Measurements from ENCODE around the gene MATCAP1. TPM values are rescaled to one million over a fixed set of nuclear protein-coding genes. Genes with fewer than 3 reads are reported as not detected.

Gene MATCAP1
- total RNA-seq, 2 donors from 2014 or later, result 13.7 to 28.4 TPM

DNA sequence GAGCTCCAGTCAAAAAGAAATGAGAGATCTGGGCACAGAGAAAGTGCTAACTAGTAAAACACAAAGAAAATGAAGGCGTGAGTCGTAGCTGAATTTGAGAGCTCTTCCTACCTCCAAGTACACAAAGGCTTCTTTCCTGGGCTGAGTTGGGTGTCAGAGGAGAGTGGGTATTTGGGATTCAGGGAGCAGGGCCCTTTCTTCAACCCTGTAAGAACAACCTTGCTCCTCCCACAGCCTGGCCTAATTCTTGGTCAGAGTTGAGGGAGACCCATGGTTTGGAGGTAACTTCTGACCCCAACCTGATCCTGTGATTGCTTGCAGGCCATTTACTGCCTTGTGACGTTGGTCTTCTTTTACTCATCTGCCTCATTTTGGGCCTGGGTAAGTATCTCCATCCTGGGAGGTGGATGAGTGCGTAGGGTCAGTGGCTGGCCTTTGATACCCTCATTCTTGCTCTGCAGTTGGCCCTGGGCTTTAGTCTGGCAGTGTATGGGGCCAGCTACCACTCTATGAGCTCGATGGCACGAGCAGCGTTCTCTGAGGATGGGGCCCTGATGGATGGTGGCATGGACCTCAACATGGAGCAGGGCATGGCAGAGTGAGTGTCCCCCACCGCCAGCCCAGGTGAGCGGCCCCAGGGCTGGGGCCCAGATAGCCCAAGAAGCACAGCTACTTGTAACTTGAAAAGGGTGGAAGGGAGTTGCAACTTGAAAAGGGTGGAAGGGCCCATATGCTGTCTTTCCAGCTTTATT lies 44.4 kb upstream of the MATCAP1 start:
- DNase-seq (ENCODE audit: low spot score) (no peak), ATAC-seq (ENCODE audit: insufficient number of reproducible peaks, low FRiP score, low read depth) (no peak)
- H3K36me3 ChIP-seq, result peaks cover 33% of the 10 kb centered on the region
- peak overlapping the region; percentile 84 for H3K4me3 ChIP-seq
- TF ChIP-seq, protein P1, sequence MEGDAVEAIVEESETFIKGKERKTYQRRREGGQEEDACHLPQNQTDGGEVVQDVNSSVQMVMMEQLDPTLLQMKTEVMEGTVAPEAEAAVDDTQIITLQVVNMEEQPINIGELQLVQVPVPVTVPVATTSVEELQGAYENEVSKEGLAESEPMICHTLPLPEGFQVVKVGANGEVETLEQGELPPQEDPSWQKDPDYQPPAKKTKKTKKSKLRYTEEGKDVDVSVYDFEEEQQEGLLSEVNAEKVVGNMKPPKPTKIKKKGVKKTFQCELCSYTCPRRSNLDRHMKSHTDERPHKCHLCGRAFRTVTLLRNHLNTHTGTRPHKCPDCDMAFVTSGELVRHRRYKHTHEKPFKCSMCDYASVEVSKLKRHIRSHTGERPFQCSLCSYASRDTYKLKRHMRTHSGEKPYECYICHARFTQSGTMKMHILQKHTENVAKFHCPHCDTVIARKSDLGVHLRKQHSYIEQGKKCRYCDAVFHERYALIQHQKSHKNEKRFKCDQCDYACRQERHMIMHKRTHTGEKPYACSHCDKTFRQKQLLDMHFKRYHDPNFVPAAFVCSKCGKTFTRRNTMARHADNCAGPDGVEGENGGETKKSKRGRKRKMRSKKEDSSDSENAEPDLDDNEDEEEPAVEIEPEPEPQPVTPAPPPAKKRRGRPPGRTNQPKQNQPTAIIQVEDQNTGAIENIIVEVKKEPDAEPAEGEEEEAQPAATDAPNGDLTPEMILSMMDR (IDR thresholded peaks at IDR 0.05), result no peak
- no peaks in the 10 kb centered on the region for H3K9me3 ChIP-seq
- H3K27ac ChIP-seq, result no peak overlapping the region
- H3K4me1 ChIP-seq (ENCODE audit: control insufficient read depth in 1 of 2, low read depth in 2 of 2), result peaks cover 9 to 16% of the 10 kb centered on the region in 2 donors
- H3K27me3 ChIP-seq (replicated peaks; ENCODE audit: insufficient read depth), result no peaks in the 10 kb centered on the region

DNA sequence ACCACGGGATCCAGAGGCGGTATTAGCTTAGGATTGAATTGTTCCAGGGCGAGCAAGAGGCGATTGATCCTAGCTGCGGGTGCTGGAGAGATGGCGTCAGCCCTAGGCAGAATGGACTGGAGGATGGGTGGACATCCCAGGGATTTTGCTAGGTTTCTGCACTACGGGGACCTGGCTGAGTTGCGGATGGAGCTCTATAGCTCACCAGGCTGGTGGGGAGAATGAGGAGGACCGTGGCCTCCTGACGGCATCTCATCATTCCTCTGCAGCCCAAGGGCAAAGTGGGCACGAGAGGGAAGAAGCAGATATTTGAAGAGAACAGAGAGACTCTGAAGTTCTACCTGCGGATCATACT lies 43.8 kb upstream of the MATCAP1 start:
- H3K9me3 ChIP-seq, result no peaks in the 10 kb centered on the region
- H3K27ac ChIP-seq, result peak overlapping the region; percentile 72 to 74
- peaks cover 32% of the 10 kb centered on the region for H3K36me3 ChIP-seq
- DNase-seq (ENCODE audit: low spot score) (no peak), ATAC-seq (ENCODE audit: insufficient number of reproducible peaks, low FRiP score, low read depth) (no peak)
- H3K27me3 ChIP-seq (replicated peaks; ENCODE audit: insufficient read depth), result no peaks in the 10 kb centered on the region
- H3K4me1 ChIP-seq (ENCODE audit: control insufficient read depth in 1 of 2, low read depth in 2 of 2), result peaks cover 9 to 16% of the 10 kb centered on the region in 2 donors
- peak overlapping the region; percentile 84 for H3K4me3 ChIP-seq
- TF ChIP-seq, protein P1 (IDR thresholded peaks at IDR 0.05), result no peak

DNA sequence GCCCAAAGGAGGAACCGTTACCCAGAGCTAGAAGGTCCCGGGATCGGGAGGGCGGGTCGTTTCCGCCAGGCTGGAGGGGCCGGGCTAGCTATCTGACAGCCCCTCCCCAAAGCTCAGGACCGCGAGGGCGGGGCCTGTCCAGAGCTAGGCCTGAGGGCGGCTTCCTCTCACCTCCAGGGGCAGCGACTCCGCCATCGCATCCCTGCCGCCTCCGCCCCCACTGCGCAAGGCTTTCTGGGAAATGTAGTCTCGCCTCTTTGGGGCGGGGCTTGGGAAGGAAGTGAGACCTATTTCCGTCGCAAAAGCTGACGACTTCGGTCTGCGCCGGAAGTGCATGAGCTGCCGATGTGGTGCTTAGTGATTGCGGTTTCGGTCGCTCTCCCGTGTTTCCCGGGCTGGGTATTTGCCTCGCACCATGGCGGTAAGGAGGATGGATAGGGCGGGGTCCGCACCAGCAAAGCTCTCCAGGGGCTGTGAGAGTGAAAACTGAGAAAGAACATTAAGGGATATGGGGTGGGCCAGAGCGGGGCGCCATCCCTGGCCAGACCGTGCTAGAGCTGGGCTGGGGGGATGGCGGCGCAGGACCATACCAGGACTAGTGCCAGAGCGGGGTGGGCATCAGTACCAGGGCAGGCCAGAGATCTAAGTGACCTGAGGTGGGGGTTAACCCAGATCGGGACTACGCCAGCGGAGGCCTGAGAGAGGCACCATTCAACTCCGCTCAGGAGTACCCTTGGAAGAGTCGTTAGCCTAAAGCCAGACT lies 43.2 kb upstream of the MATCAP1 start, which contains the start of gene TMEM208:
Gene TMEM208, plus strand, starts transcription at position 327 of the 763 bp plus-strand sequence. Its CDS starts 89 bp downstream, at position 416.
- Histone ChIP-seq H3K27me3 (replicated peaks; ENCODE audit: insufficient read depth) (no peaks in the 10 kb centered on the region), H3K4me3 (peak within 1 kb of the TSS; percentile 84), H3K36me3 (peaks cover 32% of the 10 kb centered on the region), H3K4me1 (ENCODE audit: control insufficient read depth in 1 of 2, low read depth in 2 of 2) (peaks cover 9 to 16% of the 10 kb centered on the region in 2 donors), H3K9me3 (no peaks in the 10 kb centered on the region), H3K27ac (peak within 1 kb of the TSS; percentile 72 to 74)
- TF ChIP-seq, protein P1 (IDR thresholded peaks at IDR 0.05), result no peak
- DNase-seq (ENCODE audit: low spot score) (peak; percentile 91), ATAC-seq (ENCODE audit: insufficient number of reproducible peaks, low FRiP score, low read depth) (peak; percentile 50)

DNA sequence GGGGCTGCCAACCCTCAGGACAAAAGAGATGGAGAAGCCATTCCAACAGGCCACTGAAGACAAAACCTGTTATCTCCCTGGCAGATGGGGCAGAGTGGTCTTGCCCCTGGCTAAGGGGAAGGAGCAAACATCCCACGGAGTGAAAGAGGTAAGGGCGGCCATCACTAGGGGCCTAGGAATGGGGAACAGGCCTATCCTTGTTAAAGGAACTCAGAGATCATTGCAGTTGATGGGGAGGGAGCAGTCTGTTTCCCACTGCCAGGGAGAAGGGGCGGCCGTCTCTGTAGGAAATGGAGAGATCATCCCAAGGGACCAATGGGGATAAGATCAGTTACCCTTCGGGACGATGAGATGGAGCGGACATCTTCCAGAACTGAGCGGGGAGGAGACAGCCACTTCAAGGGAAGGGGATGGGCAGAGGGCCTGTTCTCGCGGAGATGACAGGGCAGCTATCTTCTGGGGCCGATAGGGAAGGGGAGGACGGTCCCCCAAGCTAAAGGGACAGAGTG lies 42.6 kb upstream of the MATCAP1 start:
- Histone ChIP-seq H3K36me3 (peaks cover 26% of the 10 kb centered on the region), H3K27me3 (replicated peaks; ENCODE audit: insufficient read depth) (no peaks in the 10 kb centered on the region), H3K9me3 (no peaks in the 10 kb centered on the region), H3K27ac (peak overlapping the region; percentile 72 to 74), H3K4me1 (ENCODE audit: control insufficient read depth in 1 of 2, low read depth in 2 of 2) (peaks cover 9 to 16% of the 10 kb centered on the region in 2 donors), H3K4me3 (peak overlapping the region; percentile 84)
- DNase-seq (ENCODE audit: low spot score), result no peak
- peak; percentile 8 for ATAC-seq (ENCODE audit: insufficient number of reproducible peaks, low FRiP score, low read depth)
- TF ChIP-seq, protein P1 (IDR thresholded peaks at IDR 0.05), result no peak

DNA sequence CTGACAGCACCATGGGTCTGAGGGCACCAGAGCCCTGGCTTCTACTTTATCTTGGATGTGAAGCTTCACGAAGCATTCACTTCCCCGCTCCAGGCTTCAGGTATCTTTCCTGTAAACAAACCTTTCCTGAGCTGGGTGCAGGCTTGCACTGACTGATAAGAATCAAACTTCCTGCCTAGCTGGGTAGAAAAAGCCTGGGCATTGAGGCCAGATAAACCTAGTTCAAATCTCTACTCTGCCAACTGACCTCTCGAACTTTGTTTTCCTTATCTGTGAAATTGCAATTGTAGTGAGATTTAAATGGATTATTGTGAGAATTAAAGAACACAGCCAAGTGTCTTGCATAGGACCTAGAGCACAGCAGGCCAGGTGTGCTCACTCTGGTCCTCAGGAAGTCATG lies 40.2 kb upstream of the MATCAP1 start:
- no peak for DNase-seq (ENCODE audit: low spot score)
- Histone ChIP-seq H3K9me3 (no peaks in the 10 kb centered on the region), H3K4me1 (ENCODE audit: control insufficient read depth in 1 of 2, low read depth in 2 of 2) (peaks cover 9 to 16% of the 10 kb centered on the region in 2 donors), H3K4me3 (no peak overlapping the region), H3K27me3 (replicated peaks; ENCODE audit: insufficient read depth) (no peaks in the 10 kb centered on the region), H3K36me3 (peaks cover 4% of the 10 kb centered on the region), H3K27ac (no peak overlapping the region)
- TF ChIP-seq, protein P1 (IDR thresholded peaks at IDR 0.05), result no peak
- no peak for ATAC-seq (ENCODE audit: insufficient number of reproducible peaks, low FRiP score, low read depth)
